H54 (cell line): ENCODE data around the gene SLK.

ENCODE experiments used
- DNase-seq: peaks from one replicate; pipeline ENCODE4 v3.0.0; 2011; ENCODE audit warnings: low spot score, mixed read lengths; ENCODE audit not compliant: insufficient read length
- FAIRE-seq: peaks from 3 replicates; lab custom pipeline; 2011; peaks lifted over from hg19 to GRCh38; lab: Jason Lieb, UNC
- POLR2A ChIP-seq: IDR thresholded peaks from 2 replicates; pipeline ENCODE4 v1.6.1; 2011; ENCODE audit warnings: low read depth, mild to moderate bottlenecking, low read length

The SLK gene

DNA sequence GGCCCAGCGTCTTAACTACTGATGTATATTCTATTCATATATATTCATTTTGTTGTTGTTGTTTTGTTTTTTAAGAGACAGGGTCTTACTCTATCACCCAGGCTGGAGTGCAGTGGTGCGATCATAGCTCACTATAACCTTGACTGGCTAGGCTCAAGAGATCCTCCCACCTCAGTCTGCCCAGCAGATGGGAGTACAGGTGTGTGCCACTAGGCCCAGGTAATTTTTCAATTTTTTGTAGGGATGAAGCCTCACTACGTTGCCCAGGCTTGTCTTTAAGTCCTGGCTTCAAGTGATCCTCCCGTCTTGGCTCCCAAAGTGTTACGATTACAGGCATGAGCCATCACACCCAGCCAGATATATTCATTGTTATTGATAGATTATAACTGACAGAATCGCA is 36.1 kb upstream of the SLK start:
- FAIRE-seq (no peak), DNase-seq (no peak)
- no peak for TF ChIP-seq POLR2A

DNA sequence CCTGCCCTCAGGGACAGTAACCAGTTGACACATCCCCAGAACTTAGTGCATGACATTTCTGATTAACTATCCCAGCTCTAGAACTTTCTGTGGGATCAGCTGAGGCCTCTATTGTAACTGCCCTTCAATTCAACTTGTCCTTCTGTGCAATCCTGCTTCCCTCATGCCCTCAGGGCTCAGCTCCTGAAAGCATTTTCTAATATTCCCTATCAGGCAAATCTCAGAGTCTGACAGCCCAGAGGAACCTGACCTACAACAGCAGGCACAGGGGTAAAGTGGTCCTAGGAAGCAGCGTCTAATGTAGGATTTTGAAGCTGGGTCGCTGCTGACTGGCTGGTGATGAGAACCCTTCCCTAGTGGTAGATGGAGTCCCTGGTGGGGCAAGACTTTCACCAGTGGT is 35.3 kb upstream of the SLK start:
- TF ChIP-seq POLR2A: no peak
- FAIRE-seq: no peak
- no peak for DNase-seq

DNA sequence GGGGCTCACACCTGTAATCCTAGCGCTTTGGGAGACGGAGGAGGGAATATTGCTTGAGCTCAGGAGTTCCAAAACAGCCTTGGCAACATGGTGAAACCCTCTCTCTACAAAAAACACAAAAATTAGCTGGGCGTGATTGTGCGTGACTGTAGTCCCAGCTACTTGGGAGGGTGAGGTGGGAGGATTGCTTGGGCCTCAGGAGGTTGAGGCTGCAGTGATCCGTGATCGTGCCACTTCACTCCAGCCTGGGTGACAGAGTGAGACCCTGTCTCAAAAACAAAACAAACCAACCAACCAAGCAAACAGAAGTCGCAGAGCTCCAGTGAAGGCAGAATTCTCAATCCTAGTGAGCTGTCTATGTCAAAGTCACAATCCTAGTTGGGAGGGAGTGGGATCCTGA is 34.7 kb upstream of the SLK start:
- no peak for TF ChIP-seq POLR2A
- FAIRE-seq: no peak
- DNase-seq: no peak

DNA sequence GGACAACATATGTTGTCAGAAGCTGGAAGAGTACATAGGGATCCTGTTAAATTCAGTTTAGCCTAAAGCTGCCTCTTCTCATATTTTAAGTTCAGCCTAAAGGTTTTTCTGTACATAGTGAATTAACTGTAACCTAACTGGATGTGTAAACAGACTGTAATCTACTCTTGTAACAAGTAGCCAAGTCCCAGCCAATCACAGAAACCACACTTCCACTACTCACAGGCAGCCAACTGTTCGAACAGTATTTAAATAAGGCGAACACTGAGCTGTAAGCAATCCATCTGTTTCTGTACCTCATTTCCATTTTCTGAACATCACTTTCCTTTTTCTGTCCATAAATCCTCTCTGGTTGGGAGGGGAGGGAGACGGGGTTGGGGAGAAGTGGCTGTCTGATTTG is 34.0 kb upstream of the SLK start:
- FAIRE-seq: no peak
- no peak for TF ChIP-seq POLR2A
- no peak for DNase-seq

DNA sequence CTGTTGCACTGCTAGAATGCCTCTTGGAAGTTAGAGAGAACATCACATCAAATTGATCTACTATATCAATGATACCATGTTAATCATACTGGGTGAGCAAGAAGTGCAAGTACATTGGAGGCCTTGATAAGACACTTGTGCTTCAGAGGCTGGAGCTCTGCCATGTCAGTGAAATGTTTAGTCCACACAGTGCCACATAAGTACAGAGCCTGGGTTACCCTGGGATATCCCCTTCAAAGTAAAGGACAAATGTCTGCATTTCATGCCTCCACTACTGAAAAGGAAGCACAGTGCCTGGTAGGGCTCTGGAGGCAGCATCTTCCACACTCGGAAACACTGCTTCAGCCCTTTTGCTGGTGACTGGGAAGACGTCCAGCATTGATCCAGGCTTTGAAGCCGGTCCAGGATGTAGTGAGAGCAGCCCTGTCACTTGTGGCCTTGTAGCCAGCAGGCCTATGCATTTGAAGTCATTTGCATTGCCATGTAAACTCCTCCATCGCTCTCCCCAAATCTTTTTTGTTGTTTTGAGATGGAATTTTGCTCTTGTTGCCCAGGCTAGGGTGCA is 33.3 kb upstream of the SLK start:
- FAIRE-seq (no peak), DNase-seq (no peak)
- no peak for TF ChIP-seq POLR2A

DNA sequence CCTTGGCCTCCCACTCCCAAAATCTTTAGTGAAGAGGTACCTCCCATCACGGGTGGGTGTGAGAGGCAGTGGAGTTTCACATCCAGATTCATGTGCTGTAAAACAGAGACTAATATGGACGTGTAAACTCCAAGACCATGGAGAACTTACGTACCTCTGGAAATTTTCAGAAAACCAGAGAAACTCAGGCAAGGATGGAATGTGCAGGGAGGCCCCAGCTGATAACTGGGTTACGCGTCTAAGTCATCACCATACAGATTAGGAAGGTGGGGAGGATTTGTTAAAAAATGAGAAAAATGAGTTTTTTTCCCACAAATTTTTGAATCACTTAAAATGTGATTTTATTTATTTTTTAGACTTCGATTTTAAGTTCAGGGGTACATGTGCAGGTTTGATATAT is 32.6 kb upstream of the SLK start:
- no peak for TF ChIP-seq POLR2A
- DNase-seq (no peak), FAIRE-seq (no peak)

DNA sequence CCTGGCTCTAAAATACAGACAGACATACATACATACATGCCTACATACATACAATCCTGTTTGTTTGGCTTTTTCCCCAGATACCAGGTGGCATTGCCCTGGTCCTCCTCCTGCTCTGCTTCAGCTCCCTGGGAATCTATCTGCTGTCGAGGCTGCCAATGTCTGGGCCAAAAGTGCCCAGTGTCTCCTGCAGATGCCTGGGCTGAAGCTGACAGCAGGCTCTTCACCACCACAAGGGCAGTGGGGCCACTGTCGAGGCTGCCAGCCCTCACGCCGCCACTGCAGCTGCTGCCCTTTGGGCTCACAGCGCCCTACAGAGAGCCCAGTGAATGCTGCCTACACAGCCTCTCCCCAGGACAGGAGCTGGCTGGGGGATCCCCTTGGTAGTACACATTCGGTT is 30.9 kb upstream of the SLK start:
- no peak for TF ChIP-seq POLR2A
- DNase-seq: no peak
- FAIRE-seq: no peak

DNA sequence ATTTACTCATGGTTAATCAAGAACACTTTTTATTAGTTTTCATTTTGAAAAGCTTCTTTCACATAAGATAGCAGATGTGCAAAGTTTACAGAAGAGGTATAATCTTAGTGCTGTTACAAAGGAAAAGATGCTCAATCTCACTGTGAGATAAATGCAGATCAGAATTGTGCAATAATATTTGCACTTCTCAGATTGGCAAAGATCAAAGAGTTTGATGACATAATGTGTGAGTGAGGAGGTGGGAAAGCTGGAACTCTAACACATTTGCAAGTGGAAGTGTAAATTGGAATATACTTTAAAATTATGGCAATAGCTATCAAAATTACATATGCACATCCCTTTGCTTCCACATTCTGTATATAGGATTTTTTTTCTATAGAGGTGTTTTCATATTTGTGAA is 27.4 kb upstream of the SLK start:
- no peak for FAIRE-seq
- no peak for TF ChIP-seq POLR2A
- no peak for DNase-seq

DNA sequence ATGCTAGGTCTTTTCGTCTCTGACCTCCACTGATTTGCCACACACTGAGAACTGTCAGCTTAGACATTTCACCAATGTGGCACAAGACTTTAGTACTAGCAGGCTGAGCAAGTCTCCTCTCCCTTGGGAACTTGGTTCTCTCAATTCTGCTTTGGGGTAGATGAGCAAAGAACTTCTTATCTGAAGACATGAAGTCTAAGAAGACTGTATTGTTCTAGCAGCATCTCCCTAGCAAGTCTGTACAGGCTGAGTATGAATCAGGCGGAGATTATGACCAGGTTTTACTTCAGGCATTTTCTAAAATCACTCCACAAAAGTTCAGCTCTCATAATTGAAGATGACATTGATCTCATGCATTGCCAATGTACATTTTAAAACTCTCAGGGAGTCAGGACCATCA is 25.1 kb upstream of the SLK start:
- no peak for FAIRE-seq
- no peak for TF ChIP-seq POLR2A
- DNase-seq: no peak

DNA sequence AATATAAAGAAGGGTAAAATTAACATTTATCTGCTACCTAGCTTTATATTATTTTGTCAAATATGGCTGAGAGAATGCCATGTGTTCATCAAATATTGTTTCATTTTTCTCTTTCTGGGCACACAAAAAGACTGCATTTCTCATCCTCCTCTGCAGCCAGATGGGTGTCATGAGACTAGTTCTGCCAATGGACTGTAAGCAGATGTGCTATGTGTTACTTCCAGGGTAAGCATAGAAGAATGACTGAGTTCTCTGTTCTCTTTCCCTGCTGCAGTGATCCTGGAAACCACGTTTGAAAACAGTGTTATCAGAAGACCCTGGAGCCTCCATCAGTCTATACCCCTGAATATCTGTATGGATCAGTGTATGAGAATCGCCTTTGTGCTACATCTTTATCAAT is 24.1 kb upstream of the SLK start:
- DNase-seq (no peak), FAIRE-seq (no peak)
- no peak for TF ChIP-seq POLR2A

DNA sequence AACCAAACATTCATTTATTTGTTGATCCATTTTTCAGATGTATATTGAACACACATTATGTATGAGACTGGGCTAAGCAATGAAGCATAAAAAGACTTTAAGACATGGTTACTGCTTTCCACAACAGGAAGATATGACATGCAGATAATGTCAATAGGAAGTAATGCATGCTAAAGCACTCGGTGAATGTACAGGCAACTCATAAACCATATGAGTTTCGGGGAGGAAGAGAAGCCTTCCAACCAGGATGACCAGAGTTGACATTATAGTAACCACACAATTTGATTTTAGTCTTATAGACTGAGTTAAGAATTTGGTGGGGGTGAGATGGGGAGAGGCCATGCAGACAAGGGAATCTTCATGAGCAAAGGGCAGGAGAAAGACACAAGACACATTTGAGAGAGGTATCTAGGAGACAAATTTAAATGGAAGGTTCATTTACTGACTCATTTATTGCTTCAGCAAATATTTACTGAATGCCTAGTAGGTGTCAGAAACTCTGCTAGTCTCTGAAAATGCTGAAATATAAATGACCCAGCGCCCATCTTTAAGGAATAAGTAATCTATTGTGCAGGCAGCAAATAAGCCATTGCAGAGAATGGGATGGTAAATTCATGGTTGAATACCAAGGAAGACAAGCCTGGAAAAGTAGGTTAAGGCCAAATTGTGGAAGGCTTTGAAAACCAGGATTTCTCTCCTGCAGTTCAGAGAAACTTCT is 19.0 kb upstream of the SLK start:
- DNase-seq (no peak), FAIRE-seq (no peak)
- TF ChIP-seq POLR2A: no peak

DNA sequence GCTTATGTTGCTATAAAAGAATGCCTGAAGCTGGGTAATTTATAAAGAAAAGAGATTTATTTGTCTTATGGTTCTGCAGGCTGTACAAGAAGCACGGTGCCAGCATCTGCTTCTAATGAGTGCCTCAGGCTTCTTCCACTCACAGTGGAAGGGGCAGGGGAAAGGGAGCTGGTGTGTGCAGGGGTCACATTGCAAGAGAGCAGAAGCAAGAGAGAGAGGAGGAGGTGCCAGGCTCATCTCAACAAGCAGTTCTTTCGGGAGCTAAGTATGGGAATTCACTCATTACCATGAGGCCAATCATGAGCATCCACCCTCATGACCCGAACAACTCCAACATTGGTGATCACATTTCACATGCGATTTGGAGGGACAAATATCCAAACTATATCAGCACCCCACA is 17.2 kb upstream of the SLK start:
- no peak for DNase-seq
- no peak for FAIRE-seq

DNA sequence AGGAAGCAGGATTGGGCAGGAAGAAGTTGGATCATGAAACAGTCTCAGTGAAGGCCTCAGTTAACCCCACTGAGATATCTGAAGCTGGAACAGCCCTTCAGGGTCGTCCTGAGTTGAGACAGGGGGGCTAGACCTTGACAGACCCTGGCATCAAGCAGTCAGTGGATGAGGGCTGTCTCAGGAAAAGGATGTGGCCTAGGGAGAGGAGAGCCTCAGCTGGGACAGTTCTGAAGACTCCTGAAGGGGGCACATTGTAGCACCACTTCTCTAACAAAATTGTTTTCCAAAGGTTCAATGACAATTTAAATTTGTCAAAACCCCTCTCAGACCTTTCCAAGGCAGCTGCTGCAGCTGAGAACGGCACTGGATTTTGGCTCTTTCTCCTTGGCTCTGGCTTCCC is 15.8 kb upstream of the SLK start:
- TF ChIP-seq POLR2A: no peak
- FAIRE-seq (no peak), DNase-seq (no peak)

More for the DNA sequence above, 17.2 kb upstream of the SLK start:
- no peak for TF ChIP-seq POLR2A

DNA sequence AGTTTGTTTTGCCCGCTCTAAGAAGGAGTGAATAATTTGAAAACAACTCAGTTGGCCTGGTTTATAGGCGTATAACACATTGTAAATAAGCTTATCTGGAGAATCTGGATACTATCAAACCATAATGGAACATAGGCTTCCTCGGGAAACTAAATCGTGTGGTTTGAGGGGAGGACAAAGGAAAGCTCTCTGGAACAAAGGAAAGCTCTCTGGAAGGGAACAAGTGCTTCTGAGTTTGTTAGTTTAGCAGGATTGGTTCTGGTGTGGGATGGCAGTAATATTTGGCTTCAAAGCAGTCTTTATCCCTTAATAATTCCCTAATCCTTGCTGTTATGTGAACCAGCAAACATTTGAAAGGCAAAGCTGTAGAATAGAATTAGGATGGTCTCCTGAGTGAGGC is 15.0 kb upstream of the SLK start:
- DNase-seq (no peak), FAIRE-seq (no peak)
- no peak for TF ChIP-seq POLR2A

DNA sequence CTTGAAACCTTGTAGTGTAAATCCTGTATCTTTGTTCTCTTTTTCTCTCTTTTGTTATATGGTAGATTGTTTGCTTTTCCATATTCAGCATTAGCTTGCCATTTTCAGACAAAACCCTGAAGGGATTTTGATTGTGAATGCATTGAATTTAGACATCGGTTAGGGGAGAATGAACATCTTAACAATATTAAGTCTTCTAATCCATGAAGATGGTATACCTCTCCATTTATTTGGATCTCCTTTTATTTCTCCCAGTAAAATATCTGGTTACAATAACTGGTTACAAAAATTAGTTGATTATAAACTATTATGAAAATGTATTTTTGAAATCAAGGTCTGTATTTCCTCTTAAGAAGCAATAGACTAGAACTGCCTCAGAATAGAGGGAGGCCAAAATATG is 12.4 kb upstream of the SLK start:
- DNase-seq: no peak
- FAIRE-seq: no peak
- no peak for TF ChIP-seq POLR2A
